Measurements from ENCODE around the gene TCEA2.

The TCEA2 gene

DNA sequence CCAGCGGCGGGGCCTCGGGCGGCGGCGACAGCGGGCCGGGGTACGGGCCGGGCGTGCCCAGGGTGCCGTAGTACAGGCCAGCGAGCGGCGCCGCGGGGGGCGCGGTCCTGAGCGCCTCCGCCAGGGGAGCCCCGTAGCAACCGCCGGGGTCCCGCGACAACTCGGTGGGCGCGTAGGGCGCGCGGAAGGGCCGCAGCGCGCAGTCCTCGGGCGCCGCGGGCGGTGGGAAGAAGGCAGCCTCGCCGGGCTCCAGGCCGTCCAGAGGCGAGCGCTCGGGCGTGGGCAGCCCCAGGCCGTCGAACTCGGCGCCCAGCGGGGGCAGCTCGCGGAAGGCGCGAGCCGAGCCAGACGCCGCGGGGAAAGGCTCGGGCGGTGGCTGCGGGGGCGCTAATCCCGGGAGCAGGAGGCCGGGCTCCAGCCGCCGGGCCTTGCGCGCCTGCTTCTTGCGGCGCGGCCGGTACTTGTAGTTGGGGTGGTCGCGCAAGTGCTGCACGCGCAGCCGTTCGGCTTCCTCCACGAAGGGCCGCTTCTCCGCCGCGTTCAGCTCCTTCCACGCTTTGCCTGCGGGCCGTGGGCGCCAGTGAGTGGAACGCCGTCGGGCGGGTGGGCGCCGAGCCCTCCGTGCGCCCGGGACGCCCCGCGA is 14.5 kb upstream of the TCEA2 start:
- peak overlapping the region; percentile 17 for H3K4me3 ChIP-seq (ENCODE audit: low read depth, low read length)

DNA sequence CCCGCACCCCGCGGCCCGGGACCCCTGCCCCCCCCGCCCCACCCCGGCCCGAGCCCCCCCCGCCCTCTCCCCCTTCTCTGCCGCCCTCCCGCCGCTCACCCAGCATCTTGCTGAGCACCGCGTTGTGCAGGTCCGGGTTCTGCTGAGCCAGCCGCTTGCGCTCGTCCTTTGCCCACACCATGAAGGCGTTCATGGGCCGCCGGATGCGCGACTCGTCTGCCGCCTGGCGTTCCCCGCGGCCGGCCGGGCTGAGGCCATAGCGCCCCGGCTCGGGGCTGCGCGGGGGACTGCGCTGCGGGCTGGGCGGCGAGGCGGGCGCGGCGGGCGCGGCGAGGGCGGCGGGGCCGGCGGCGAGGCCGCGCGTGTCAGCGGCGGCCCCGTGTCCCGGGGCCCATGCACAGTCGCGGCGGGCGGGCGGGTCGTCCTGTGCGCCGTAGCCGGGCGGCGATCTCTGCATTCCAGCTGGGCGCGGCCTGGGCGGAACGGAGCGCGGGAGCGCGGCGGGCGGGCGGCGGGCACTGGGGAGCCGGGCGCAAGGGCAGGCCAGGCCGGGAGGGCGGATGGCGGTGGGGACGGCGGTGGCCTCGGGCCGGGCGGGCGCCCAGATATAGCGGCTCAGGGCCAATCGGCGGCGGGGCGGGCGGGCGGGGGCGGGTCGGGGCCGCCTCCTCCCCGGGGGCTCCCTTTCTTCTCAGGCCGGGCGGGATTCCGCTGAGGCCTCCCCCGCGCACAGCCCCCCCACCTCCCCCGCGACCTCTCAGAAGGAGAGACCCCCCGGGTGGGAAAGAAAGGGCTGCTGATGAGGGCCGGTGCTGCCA is 13.7 kb upstream of the TCEA2 start, which contains the start of gene SOX18:
Gene SOX18 (minus strand): TSS at position 580 of the 818 bp plus-strand sequence. CDS start 123 bp downstream, at position 457.
- H3K4me3 ChIP-seq (ENCODE audit: low read depth, low read length) = peak within 1 kb of the TSS; percentile 13

DNA sequence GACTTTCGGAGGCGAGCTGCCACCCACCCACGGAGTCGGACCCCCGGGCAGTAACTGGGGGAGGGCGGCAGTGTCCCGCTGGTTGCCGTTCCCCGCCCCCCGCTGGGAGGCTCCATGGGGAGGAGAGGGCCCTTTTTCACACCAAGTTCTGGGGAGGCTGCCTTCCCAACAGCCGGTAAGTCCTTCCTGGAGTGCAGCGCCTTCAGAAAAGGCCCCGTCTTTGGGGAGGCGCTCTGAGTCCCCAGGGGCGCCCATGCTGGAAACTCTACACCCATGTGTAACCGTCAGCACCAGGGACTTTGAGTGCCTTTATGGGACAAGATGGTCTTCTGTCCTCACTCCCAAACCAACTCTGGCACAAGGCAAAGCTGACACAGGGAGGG is 13.1 kb upstream of the TCEA2 start:
- H3K4me3 ChIP-seq (ENCODE audit: low read depth, low read length) = peak overlapping the region; percentile 1

DNA sequence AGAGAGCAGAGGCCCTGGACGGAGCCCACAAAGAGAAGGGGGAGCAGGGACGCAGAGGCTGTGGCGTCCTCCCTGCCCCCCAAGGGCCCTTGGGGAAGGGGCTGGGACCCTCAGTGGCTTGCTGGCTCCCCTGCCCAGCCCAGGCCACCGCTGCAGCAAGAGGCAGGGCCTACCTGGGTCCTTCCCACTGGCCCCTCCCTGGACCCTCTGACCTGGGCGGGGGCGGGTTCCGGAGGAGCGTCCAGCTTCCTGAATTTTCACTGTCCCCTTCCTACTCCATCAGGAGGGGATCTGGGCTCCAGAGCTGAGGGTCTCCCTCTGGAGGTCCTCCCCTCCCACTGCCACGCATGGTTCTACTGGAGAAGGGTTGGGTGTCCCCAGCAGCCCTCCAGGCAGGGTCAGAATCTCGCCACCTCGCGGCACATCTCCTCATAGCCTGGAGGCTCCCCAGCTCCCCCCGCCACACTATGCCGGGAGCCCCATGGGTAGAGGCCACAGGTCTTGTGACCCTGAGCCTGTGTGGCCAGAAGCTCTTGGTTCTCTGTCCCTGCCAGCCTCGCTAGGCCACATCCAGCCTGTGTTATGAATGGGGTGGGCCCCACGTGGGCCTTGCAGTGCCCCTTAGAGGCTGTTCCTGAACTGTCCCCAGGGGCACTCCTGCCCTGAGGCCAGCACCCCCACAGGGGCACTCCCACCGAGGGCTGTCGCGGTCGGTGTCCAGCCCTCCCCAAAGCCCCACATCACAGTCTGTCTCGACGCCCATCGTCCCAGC is 12.6 kb upstream of the TCEA2 start:
- H3K4me3 ChIP-seq (ENCODE audit: low read depth, low read length) = no peak overlapping the region

DNA sequence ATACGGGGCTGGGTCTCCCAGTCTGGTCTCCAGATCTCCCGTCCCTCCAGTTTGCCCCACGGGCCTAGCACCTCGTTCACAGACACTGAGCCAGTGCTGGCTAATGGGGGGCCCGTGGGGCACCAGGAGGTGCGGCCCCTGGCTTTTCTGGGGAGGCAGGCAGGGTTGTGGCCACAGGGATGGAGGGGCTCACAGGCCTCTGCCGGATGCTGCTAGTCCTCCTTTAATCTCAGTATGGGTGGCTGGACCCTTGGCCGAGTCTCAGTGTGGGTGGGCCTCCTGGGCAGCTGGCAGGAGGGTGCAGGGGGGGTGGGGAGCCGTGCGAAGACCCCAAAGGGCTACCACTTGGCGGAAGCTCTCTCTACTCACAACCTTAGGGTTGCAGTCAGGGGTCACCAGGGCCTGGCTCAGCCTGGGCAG is 12.0 kb upstream of the TCEA2 start:
- H3K4me3 ChIP-seq (ENCODE audit: low read depth, low read length) = no peak overlapping the region

DNA sequence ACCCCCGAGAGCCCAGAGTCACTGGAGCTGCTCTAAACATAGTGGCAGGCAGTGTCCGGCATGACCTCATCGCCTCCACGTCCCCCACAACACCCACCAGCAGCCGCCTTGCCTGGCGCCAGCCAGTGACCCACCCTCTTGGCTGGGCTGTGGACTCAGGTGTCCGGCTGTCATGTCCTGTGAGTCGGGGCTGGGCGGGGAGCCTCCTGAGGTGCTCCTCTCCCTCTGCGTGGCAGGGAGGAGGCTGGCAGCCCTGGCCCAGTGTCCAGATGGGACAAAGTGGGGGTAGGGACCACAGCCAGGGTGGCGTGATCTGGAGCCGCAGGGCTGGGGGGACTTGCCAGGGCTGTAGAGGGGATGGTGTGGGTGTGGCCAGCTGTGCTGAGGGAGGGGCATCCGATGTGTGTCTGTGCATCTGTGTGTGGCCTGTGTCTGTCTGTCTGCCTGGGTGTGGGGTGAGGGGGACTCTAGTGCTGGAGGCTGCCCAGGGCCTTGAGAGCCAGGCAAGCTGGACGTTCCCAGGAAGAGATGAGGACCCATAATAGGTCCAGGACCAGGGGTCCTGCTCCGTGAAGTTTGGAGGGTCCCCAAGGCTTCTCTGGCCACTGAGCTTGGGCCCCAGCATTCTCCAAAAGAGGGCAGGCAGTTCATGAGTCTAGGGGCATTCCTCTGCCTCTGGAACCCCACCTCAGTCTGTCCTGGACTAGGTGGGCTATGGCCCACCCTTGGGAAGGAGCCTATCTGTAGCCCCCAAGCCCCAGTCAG is 11.3 kb upstream of the TCEA2 start:
- H3K4me3 ChIP-seq (ENCODE audit: low read depth, low read length) = no peak overlapping the region

DNA sequence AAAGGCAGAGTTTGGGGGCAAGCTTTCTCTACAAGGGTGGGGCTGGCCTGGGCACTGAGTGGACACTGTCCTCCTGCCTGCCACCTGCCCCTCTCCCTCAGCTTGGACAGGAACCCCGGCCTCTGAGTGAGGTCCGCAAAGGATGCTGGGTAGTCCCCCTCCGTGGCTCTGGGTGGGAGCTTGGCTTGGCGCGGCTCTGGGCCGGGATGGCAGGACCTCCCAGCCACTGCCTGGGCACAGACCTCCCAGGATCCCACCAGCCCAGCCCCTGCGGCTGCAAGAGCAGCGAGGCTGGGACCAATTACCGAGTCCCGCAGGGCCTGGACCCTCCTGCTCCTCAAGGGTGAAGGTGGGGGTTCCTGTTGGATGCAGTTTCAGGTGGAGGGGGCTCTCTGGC is 10.7 kb upstream of the TCEA2 start:
- H3K4me3 ChIP-seq (ENCODE audit: low read depth, low read length) = no peak overlapping the region

DNA sequence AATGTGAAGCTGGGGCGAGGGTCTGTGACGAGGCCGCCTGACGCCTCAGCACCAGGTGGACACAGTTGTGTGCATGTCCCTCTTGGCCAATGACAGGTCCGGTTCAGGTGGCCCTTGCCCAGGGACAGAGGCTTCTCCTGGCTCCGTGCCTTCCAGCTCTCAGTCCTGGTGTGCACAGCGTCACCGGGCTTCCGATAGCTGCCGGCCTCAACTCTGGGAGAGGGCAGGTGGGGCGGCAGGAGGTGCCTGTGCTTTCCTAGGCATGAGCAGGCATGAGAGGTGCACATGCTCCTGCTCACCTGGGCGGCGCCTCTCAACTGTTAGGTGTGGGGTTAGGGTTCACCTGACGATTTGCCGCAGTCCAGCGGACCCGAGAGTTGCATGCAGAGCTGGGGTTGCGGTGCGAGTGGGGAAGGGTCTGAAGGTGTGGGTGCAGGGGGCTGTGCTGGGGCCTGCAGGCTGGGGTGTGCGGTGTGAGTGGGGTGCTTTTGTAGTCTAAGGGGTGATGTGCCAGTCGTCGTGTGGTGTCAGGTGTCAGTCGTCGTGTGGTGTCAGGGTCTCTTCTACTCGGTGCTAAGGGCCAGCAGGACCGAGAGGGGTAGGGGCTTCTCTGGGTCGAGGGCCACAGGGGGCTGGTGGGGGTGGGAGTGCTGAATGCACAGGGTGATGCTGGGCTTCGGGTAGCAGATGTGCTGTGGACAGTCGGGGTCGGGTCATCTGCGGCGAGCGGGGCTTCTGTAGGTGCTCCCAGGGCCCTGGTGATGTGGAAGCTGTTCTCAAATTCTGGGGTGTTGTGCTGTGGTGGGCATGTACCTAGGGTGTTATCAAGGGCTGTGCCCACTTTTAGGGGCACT is 9.8 kb upstream of the TCEA2 start:
- H3K4me3 ChIP-seq (ENCODE audit: low read depth, low read length) = no peak overlapping the region

DNA sequence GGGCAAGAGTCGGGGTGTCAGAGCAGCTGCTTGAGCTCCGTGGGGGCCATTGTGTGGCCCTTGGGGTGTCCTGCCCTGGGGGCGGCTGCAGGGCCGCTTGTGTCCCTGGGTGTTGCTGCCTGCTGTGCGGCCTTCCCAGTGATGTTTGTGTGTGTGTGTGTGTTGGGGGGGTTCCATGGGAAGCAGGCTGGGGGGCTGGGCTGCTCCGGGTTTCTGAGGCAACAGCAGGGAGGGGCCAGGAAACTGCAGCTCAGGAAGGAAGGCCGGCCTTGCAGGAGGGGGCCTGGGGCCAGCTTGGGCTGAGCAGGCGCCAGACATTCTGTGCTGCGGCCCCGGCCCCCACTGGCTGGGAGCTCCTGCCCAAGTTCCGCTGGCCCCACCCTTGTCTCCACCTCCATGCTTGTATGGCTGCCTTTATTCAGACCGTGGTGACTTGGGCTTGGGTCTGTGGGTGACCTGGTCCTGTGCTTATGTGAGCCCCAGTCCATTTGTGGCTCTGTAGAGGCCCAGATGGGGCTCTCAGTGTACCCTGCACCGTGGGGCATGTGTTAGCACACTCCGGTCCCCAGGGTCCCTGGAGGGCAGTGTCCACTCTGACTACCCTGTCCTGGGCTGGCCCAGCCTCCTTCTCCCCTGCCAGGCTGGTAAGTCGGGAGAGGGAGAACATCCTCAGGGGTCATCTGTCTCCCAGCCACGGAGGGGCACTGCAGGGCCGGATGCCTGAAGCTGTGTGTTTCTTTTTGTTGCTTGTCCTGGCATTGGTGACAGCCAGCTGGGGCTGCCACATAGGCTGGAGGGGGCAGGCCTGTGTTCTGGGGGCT is 8.9 kb upstream of the TCEA2 start:
- no peak overlapping the region for H3K4me3 ChIP-seq (ENCODE audit: low read depth, low read length)

DNA sequence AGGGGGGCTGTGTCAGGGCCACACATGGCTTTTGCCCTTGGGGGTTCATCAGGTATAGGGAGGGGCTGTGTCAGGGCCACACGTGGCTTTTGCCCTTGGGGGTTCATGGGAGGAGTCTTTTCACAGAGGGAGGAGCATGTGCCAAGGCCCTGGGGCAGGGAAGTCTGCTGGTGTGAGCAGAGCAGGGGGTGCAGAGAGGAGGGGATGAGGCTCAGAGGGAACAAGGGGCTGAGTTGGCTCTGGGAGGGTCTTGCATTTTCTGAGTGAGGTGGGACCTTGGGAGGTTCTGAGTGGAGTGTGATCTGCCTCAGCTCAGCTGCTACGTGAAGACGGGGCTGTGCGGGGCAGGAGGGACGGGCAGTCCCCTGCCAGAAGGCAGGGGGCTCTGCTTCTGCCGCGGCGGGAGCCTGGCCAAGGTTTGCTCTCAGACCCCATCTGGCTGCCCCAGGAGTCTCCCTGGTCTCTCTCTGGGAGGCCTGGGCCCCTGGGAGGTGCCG is 7.6 kb upstream of the TCEA2 start:
- H3K4me3 ChIP-seq (ENCODE audit: low read depth, low read length) = no peak overlapping the region

DNA sequence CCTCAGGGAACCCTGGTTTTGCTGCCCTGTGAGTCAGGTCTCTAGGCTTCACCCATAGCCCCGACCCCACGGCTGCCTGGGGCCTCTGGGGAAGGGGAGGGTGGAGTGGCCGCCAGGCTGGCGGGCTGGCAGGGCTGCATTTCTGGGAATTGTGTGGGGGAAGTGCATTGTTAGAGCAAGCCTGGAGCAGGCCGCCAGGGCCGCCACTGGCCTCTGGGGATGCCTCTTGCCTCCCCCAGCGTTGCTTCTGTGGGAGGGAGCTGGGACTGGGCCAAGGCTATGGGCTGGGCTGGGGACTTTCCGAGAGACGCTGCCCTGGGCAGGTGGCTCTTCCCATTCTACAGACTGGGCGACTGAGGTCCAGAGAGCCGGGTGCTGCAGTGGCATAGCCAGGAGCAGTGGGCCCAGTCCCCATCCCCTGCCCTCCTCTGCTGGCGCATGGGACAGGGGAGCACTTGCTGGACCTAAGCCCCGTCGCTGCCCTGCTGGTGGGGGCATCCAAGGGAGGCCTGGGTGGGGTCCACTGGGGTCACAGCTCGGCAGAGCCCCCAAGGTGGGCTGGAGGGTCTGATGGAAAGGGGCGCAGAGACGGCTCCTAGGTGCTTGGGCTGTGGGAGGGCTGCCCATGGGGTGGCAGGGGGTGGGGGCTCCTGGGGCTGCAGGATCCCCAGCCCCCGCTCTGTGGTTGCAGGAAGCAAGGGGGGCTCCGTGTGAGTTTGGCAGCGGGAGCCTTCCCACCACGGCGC is 6.9 kb upstream of the TCEA2 start:
- no peak overlapping the region for H3K4me3 ChIP-seq (ENCODE audit: low read depth, low read length)

DNA sequence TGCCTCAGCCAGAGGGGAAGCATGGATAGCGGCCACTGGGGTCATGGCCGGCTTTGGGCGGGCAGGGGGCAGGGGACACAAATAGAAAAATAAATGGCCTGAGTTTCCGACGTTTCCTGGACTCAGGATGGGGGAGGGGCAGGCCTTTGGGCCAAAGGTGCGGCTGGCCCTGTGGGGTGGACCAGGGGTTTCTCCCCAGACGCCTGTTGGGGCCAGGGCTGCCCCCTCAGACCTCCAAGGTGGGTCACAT is 6.4 kb upstream of the TCEA2 start:
- H3K4me3 ChIP-seq (ENCODE audit: low read depth, low read length) = no peak overlapping the region

DNA sequence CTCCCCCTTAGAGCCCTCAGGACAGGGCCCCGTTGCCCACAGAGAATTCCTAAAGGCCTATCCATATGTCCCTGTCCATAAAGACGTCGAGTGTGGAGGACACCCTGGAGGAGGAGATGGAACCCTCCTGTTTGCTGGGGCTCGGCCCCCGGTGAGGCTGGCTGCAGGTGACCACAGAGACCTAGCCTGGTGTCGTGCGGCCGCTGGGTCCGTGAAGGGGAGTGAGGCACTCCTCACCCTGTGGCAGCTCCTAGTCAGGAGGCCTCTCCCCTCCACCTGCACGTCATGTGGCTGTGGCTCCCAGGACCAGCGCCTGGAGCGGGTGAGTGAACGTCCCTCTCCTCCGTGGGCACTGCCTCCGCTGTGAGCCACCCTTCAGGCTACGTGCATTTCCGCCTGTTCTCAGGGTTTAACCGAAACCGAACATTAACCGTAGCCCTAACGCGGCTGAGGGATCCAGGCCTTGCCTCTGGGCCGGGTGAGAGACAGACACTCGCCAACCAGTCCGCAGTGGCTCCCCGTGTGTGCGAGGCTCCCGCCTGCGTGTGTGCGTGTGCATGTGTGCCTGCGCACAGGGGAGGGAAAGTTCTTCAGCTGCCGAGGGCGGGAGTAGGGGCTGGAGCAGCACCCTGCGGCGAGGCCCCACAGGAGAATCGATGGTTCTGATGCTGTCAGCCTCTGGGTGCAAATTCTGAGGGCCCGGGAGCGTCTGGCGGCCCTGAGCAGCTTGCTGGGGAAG is 5.9 kb upstream of the TCEA2 start:
- H3K4me3 ChIP-seq (ENCODE audit: low read depth, low read length) = no peak overlapping the region

DNA sequence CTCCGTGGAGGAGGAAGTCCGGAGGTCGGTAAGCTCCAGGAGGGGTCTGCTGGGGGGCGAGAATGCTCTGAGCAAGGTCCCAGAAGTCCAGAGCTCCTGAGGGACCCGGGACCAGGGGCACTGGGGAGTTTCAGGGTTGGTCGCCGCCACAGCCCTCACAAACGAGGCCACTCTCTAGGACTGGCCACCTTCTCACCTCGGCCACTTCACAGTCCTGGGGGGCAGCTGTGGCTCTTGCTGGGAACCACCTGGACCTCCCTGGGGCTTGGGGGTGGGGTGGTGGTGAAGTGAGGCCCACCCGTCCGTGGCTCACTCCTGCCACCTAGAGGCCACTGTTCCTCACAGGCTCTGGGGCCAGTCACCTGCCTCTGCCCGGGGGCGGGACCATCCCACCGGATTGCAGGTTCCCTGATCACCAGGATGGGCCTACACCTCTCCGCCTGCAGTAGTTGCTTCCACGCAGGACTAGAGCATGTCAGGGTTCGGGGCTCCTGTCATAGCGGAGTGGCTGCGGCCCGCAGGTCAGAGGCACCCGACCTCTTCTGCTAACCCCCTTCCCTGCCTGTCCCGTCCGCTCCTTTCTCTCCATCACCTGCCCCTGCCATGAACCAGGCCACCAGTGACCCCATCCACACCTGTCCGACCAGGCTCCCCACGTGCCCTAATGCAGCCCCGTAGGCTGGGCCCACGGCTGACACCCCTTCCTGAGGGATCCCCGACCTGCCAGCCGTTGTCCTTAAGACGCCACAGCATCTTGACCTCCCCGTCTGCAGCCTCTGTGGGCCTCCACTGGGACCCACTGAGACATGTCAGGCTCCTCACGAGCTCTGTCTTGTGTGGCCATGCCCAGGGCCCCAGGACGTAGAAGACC is 5.1 kb upstream of the TCEA2 start:
- no peak overlapping the region for H3K4me3 ChIP-seq (ENCODE audit: low read depth, low read length)

DNA sequence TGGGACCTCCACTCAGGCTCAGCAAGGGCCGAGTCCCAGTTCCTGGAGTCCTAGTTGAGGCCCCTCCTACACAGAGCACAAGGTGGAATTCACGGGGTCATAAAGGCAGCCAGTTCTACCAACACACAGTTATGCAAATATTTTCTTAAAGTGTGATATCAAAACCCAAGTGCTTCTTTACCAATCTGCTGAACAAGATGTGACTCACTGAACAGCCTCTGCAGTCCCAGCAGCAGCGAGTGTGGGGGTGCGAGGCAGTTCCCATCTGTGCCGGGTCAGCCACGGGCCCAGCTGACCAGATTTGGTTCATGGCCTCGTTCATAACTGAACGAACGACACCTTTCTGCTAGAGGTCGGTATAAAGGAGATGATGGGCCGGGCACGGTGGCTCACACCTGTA is 4.5 kb upstream of the TCEA2 start:
- no peak overlapping the region for H3K4me3 ChIP-seq (ENCODE audit: low read depth, low read length)

DNA sequence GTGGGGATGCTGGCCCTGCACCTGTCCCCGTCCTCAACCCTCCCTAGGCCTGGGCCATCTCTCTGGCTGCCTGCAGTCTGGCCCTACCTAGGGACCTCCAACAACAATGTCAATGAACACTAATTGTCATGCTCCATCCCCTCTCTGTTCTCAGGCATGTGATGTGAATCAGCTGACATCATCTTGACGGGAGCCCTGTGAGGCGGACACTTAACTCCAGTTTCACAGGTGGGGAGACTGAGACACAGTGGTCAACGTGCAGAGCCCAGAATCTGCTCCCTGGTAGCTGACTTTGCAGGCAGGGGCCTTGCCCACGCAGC is 762 bp upstream of the TCEA2 start:
- H3K4me3 ChIP-seq (ENCODE audit: low read depth, low read length) = peak overlapping the region; percentile 72
